22Rv1 (cell line): ENCODE results near the gene PER2.

Source experiments
- CTCF ChIP-seq: fragments of 450-650 bp; IDR thresholded peaks from 2 replicates; pipeline ENCODE4 v1.5.1; 2017; ENCODE audit warnings: mild to moderate bottlenecking
- ZFX ChIP-seq: fragments of 450-650 bp; IDR thresholded peaks from 2 replicates; pipeline ENCODE4 v1.6.1; 2017; ENCODE audit warnings: antibody characterized with exemption, borderline replicate concordance

GRCh38 chr2:238247002-238247822 is 41.2 kb downstream of the PER2 start:
- TF ChIP-seq CTCF, result no peak
- TF ChIP-seq ZFX, result no peak
